GM12872 (cell line): Measurements from ENCODE around the gene IL6R.

Source experiments
- CTCF ChIP-seq: IDR thresholded peaks from 3 replicates; pipeline ENCODE4 v1.5.1; 2011; ENCODE audit warnings: low read depth, mild to moderate bottlenecking, low read length, moderate library complexity; ENCODE audit not compliant: insufficient read depth

Gene IL6R

GRCh38 chr1:154410185-154410827 lies 5.2 kb downstream of the IL6R start:
- no peak for TF ChIP-seq CTCF

- no peak for TF ChIP-seq CTCF
Observed at GRCh38 chr1:154411525-154411924, 6.4 kb downstream of the IL6R start.

- no peak for TF ChIP-seq CTCF
Observed at GRCh38 chr1:154413177-154413783, 8.1 kb downstream of the IL6R start.

- no peak for TF ChIP-seq CTCF
Observed at GRCh38 chr1:154414606-154415005, 9.5 kb downstream of the IL6R start.

GRCh38 chr1:154416471-154417337 lies 11.6 kb downstream of the IL6R start:
- no peak for TF ChIP-seq CTCF

- no peak for TF ChIP-seq CTCF
Observed at GRCh38 chr1:154417338-154417608, 12.1 kb downstream of the IL6R start.

GRCh38 chr1:154418062-154418921 lies 13.1 kb downstream of the IL6R start:
- no peak for TF ChIP-seq CTCF
